ENCODE measurements around the gene ECHDC3.
"Not testable (repeated sequence)": the region's sequence is repeated elsewhere in the genome, so short reads cannot be mapped to it uniquely, and the experiment has no call there.

Gene ECHDC3, protein sequence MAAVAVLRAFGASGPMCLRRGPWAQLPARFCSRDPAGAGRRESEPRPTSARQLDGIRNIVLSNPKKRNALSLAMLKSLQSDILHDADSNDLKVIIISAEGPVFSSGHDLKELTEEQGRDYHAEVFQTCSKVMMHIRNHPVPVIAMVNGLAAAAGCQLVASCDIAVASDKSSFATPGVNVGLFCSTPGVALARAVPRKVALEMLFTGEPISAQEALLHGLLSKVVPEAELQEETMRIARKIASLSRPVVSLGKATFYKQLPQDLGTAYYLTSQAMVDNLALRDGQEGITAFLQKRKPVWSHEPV

DNA sequence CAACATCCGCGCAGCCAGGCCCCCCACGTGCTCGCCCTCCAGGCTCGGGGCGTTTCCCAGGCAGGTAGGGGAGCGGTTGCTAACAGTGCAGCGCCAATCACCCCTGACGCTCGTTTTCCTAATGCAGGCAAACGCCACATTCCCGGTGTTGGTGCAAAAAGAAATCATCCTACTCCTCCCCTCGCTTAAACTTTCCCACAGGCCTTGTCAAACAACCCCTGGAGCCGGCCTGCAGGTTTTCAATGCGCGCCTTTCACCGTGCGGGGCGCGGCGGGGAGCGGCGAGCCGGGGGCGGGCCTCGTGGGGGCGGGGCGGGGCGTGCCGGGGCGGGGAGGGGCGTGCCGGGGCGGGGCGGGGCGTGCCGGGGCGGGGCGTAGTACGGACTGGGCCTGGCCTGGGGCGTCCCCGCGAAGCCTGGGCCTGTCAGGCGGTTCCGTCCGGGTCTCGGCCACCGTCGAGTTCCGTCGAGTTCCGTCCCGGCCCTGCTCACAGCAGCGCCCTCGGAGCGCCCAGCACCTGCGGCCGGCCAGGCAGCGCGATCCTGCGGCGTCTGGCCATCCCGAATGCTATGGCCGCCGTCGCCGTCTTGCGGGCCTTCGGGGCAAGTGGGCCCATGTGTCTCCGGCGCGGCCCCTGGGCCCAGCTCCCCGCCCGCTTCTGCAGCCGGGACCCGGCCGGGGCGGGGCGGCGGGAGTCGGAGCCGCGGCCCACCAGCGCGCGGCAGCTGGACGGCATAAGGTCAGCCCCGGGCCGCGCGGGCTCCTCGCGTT lies at the start of gene ECHDC3:
ECHDC3 (plus strand) TSS at position 374 of the 770 bp plus-strand sequence; CDS start at position 569, 195 bp downstream.
- DNase-seq (ENCODE audit: low read depth), result peak; percentile 35

DNA sequence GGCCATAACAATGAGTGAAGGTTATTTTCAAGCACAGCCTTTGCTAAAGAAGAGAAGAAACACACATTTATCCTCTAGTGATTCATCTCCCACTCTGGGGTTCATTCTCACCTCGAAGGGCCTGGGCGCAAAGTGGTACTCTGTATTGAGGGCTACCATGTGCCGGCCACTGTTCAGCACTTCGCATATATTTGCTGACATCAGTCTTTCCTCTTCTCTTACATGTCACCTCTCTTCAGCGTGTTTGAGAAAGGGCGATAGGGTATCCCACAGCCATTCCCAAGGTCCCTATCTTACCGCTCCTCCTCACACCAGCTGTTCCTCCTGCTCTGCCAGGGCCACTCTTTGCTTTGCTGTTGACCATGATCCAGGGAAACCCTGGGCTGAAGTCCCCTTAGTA lies 48.8 kb upstream of the ECHDC3 start:
- DNase-seq (ENCODE audit: low read depth), result no peak

DNA sequence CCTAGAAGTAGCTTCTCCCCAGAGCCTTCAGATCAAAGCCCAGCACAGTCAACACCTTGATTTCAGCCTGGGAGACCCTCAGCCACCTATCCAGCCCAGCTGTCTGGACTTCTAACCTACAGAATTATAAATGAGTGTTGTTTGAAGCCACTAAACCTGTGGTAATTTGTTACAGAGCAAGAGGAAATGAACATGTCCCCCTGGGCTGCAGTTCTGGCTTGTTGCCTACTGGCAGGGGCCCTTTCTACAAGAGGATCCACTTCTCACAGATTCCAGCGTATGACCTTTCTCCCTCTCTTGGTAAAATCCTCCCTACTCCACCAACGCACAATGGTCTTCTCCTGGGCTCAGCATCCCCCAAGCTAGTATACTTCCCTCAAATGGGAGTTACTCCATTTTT lies 46.4 kb upstream of the ECHDC3 start:
- no peak for DNase-seq (ENCODE audit: low read depth)

DNA sequence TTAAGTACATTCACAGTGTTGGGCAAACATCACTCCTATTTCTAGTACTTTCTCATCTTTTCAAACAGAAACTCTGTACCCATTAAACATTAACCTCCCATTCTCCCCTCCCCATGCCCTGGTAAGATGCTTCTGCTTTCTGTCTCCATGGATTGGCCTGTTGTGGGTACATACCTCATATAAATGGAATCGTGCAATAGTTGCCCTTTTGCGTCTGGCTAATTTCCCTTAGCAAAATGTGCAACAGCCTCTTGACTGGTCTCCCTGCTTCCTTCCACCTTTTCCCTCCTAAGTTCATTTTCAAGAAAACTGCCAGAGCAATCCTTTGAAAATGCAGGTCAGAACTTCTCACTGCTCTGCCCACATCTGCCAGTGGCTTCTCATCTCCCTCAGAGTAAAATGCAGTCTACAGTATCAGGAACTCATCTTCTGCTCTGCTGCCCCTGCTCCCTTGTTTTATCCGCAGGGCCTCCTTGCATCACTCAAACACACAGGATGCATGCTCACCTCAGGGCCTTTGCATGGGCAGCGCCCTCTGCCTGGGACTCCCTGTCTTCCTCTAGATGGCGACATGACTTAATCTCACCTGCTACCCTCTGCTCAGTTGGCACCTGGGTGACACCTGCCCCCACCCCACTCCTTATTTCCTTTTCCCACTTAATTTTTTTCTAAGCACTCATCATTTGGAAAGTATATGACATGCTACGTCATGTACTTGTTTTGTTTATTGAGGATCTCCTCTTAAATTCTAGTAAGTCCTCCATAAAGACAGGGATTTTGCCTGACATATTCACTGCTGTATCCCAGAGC lies 44.3 kb upstream of the ECHDC3 start:
- DNase-seq (ENCODE audit: low read depth), result no peak

DNA sequence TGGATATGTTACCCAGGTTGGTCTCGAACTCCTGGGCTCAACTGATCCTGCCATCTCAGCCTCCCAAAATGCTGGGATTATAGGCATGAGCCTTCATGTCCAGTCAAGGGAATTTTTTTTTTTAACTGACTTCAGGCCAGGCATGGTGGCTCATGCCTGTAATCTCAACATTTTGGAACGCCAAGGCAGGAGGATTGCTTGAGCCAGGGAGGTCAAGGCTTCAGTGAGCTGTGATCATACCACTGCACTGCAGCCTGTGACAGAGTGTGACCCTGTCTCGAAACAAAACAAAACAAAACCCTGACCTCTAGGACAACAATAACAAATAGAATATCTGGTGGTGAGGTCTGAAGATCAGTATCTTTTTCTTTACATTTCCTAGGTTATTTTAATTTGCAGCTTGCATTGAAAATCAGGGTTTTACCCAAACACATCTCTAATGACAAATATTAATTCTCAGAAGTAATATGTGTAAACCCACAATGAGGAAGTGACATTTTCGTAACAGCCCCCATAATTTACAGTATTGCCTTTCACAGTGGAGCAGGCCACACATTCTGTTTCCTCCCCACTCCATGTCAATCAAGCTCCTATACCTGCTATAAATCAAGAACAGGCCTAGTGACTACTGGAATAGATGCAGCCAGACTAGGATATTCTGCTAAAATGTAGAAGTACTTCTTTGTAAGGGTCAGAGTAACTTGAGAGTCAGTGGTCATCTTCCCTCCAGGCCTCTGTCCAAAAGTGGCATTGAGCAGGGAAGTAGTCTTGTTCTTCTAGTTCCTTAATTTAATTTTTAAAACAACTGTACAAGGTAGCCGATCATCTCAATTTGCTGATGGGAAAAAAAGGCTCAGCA lies 43.3 kb upstream of the ECHDC3 start:
- DNase-seq (ENCODE audit: low read depth), result no peak

DNA sequence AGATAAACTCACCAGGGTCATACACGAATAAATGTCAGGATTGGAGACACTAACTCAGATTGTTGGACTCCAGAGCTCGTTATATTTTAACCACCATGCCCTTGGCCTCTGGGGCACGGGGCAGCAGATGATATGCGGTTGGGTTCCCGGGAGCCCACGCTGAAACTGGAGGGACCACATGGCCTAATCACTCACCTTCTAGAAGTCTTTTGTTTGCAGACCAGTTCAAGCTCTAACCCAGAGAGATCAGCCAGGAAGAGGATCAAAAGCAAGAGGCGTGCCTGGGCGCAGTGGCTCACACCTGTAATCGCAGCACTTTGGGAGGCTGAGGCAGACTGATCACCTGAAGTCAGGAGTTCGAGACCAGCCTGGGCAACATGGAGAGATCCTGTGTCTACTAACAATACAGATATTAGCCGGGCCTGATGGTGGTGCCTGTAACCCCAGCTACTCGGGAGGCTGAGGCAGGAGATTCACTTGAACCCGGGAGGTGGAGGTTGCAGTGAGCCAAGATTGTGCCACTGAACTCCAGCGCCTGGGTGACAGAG lies 42.6 kb upstream of the ECHDC3 start:
- DNase-seq (ENCODE audit: low read depth), result no peak

DNA sequence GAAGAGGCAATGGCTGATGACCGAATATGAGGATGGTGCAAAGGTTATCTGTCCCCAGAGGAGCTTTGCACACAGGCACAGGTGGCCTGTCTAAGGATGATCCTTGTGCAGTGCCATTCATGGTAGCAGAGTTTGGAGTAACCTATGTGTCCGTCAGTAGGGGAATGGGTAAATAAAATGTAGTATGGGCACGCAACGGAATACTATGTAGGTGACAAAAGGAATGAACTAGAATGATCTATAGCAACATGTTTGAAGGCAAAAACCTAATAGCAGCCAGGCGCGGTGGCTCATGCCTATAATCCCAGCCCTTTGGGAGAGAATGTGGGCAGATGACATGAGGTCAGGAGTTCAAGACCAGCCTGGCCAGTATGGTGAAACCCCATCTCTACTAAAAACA lies 41.6 kb upstream of the ECHDC3 start:
- DNase-seq (ENCODE audit: low read depth), result no peak

DNA sequence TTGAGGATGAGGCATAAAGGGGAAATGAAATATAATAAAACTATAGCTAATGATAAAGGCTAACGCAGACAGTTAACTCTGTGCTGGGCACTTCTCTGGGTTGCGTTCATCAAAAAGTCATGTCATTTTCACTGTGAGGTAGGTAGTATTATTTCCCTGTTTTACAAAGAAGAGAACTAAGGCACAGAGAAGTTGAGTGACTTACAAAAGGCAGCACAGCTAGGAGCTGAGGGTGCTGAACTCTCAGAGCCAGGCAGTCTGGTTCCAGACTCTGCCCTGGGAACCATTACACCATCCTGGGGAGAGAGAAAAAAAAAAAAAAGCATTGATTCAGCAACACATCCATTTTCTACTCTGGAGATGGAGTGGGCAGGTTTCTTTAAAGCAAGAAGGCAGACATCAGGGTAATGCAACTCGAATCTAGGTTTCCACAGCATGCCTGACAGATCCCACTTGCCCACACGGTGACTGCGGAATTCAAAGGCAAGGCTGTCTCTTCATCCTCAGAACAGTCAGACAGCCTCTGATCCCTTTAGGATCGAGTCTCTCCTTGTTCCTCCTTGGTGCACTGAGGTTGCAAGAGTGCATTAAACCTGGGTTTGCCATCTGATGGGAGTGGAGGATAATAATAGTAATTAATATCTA lies 40.6 kb upstream of the ECHDC3 start:
- no peak for DNase-seq (ENCODE audit: low read depth)

DNA sequence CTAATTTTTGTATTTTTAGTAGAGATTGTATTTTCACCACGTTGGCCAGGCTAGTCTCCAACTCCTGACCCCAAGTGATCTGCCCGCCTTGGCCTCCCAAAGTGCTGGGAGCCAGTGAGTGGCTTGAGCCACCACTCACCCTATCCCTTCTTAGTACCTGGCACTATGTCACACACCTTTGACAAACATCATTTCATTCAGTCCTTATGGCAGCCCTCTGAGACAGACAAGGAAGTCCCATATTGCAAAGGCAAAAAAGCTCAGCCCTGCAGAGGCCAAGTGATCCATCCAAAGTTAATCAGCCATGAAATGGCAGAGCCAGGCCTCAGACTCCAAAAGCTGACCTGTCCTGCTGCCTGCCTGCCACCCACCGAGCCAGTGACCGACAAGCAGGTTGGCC lies 39.9 kb upstream of the ECHDC3 start:
- DNase-seq (ENCODE audit: low read depth), result no peak

DNA sequence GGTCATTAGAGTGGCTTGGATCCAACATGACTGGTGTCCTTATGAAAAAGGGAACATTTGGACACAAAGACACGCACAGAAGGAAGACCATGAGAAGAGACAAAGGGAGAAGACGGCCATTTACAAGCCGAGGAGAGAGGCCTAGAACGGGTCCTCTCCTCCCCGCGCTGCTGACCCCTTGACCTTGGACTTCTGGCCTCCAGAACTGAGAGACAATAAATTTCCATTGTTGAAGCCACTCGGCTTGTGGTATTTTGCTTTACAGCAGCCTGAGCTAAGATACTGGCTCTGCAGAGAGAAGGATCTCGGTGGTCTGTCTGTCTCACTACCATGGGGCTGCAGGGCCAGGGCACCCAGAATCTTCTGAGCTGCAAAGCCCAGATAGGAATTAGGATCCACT lies 38.1 kb upstream of the ECHDC3 start:
- no peak for DNase-seq (ENCODE audit: low read depth)

DNA sequence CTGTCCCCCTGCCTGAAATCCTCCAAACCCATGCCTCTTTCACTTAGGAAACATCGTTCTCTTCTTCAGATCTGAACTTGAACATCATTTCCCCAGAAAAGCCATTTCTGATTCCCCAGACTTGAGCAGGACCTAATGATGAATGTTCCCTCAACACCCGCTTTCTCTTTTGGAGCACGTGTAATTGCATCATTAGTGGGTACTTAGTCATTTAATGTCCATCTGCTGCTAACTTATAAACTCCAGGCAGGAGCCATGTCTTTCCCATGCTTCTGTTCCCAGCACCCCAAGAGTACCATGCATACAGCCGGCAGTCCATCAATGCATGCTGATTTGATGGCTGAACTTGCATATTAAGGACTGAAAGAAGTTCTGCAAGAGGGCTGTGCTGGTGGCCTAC lies 36.5 kb upstream of the ECHDC3 start:
- no peak for DNase-seq (ENCODE audit: low read depth)

DNA sequence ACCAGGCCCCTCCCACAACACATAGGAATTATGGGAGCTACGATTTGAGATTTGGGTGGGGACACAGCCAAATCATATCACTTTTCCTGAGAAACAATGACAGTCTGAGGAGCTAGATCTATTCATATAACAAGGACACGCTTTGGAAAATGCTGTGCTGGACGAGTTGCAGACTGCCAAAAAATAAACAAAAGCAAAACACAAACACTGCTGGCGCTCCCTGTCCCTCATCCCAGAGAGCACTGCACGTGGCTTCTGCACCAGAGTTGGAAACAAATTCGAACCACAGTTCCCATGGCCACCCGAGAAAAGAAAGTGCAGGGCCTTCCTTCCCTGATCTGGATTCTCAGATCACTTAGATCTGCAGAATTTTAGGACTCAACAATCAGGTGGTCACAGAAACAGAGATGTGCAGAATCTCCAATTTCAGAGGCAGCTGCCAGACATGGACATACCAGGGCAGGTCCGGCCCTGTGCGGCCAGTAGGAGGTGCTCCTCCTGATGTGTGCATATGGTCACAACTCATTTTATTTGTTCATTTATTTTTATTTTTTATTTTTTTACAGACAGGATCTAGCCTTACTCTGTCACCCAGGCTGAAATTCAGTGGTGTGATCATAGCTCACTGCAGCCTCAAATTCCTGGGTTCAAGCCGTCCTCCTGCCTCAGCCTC lies 35.2 kb upstream of the ECHDC3 start:
- no peak for DNase-seq (ENCODE audit: low read depth)

DNA sequence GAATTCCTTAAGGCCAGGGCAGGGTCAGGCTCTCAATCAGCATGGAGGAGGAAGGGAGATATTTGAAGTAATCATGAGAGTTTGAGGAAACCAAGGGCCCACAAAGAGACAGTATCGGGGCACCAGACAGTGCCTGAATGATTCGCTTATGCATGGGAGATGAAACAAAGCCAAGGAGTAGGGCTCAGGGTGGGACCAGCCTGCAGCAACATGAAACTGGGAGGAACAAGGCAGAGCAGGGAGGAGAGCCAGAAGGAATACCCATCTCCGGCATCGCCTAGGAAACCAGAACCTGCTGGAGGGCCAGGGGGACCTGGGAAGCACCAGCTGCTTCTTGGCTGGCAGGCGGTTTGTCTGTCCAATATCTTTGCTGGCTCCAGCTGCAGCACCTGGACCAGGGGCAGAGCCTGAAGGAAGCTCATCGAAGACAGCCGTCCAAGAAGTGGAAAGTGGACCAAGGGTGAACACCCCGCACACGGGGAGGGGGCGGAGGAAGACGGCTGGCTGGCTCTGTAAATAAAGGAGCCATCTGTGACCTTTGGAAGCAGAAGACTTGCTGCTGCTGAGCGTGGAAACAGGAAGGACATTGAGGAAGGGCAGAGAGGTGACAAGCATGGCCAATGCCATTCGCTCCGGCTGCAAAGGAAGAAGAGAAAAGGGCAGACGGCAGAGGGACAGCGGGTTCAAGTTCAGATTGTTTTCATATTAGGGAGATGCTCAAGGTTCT lies 34.4 kb upstream of the ECHDC3 start:
- DNase-seq (ENCODE audit: low read depth), result no peak

DNA sequence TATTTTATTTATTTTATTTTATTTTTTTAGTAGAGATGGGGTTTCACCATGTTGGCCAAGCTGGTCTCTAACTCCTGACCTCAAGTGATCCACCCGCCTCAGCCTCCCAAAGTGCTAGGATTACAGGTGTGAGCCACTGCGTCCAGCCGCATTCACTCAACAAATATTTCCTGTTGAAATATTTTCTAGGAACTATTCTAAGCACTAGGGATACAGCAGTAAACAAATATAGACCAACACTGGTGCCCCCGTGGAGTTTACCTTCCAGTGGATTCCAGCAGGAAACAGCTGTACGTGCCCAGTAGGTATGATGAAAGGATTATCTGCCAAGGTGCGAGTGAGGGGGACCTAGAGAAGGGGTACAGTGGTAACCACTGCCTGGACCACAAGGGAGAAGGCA lies 33.4 kb upstream of the ECHDC3 start:
- DNase-seq (ENCODE audit: low read depth), result not testable (repeated sequence)

DNA sequence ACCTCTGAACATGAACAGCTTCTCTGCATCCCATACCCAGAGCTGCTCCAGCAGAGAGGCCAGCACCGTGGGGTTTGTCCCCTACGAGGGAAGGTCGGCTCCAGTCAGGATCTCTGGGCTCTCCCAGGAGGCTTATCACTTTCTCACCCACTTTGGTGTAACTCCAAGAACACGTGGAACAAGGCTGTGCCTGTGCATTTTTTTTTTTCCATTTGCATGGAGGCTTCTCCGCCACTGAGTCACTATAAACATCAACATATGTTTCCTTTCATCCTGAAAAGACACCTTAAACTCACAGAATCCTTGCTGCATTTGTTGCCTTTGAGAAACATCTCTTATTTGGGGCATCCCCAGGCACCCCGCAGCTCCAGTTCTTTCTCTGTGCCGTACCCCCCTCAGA lies 29.4 kb upstream of the ECHDC3 start:
- DNase-seq (ENCODE audit: low read depth), result no peak

DNA sequence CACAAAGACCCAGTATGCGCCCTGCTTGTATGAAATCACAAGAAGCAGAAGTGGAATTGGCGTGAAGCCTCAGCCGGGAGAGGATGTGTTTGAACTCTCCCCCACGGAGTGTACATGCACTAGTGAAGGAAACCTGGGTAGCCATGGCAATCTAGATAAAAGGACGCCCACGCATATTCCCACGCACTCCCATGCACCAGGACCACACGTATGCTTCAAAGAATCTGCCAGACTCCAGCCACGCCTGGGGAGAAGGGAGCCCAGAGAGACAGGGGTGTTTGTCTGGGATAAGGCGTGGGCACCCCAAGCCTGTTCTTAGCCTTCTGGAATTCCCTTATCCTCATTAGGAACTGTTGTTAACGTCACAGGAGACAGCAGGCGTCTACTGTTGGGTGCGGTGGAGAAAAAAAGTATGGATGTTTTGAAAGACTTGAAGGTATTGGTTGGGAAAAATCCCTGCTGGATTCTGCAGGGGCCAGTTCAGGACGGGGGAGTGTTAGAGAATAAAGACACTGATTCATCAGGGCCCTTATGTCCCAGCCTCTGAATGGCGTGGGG lies 28.9 kb upstream of the ECHDC3 start:
- no peak for DNase-seq (ENCODE audit: low read depth)

DNA sequence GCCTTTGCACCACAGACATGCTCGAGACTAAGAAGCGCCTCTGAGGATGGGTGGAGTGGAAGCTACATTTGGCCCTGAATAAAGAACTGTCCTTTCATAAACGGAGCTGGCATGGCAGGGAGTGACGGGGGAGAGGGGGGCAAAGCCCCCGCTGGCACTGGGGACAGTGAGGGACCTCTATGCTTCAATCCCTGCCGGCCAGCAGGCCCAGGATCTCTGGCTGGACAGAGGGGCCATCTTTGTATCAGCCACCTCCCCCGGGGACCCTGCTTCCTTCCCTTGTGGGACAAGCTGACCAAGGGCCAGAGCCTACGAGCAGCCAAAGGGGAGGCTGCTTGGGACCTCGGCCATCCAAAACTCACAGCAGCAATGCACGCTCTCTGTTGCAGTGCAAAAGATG lies 28.2 kb upstream of the ECHDC3 start:
- no peak for DNase-seq (ENCODE audit: low read depth)

DNA sequence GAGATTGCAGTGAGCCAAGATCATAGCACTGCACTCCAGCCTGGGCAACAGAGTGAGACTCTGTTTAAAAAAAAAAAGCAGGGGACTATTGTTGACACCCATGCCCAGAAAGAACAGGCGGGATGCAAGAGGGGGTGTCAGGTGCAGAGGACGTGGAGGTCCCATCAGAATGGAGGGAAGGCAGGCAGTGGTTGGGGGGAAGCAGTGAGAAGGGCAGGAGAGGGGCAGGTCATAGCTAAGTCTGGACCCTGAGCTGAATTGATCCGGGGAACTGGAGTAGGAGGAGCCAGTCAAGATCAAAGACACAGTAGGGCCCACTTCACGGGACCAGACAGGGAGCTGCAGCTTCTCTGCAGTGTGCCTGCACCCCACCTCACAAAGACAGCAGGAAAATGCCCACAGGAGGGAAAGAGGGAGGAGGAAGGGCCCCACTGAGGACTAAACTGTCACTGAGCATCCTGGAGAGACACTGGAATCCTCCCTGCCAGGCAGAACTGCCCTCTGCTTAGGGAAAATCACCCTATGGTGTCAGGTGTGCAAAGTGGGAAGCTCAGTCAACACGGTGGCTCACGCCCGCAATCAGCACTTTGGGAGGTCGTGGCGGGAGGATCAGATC lies 27.3 kb upstream of the ECHDC3 start:
- no peak for DNase-seq (ENCODE audit: low read depth)
